Measurements from ENCODE around the gene PNLIPRP3. TPM values are rescaled to one million over a fixed set of nuclear protein-coding genes. Genes with fewer than 3 reads are reported as not detected.

The PNLIPRP3 gene
- total RNA-seq, 1 donor from 2014 or later: not detected

- no peak for DNase-seq (ENCODE audit: low spot score in 2 of 2, unreplicated experiment in 2 of 2)
- no peak for TF ChIP-seq CTCF (IDR thresholded peaks at IDR 0.05; ENCODE audit: unreplicated experiment)
- peaks cover 4% of the 10 kb centered on the region for H3K9me3 Mint-ChIP-seq
- H3K36me3 Mint-ChIP-seq: no peaks in the 10 kb centered on the region
- no peaks in the 10 kb centered on the region for H3K4me1 Mint-ChIP-seq
- no peak overlapping the region for H3K27ac Mint-ChIP-seq
- H3K4me3 Mint-ChIP-seq: no peak overlapping the region
- H3K27me3 Mint-ChIP-seq (ENCODE audit: low read depth): peaks cover 28% of the 10 kb centered on the region
Observed at GRCh38 chr10:116410351-116410750, 17.3 kb upstream of the PNLIPRP3 start.

- Mint-ChIP-seq H3K4me3 (no peak overlapping the region), H3K36me3 (no peaks in the 10 kb centered on the region), H3K27ac (no peak overlapping the region), H3K27me3 (ENCODE audit: low read depth) (peaks cover 4% of the 10 kb centered on the region), H3K4me1 (peaks cover 7% of the 10 kb centered on the region), H3K9me3 (no peaks in the 10 kb centered on the region)
- no peak for TF ChIP-seq CTCF (IDR thresholded peaks at IDR 0.05; ENCODE audit: unreplicated experiment)
- DNase-seq (ENCODE audit: low spot score in 2 of 2, unreplicated experiment in 2 of 2): no peak
Observed at GRCh38 chr10:116417821-116418220, 9.8 kb upstream of the PNLIPRP3 start.

GRCh38 chr10:116418389-116418788 is 9.3 kb upstream of the PNLIPRP3 start:
- H3K27me3 Mint-ChIP-seq (ENCODE audit: low read depth): peaks cover under 1% of the 10 kb centered on the region
- H3K27ac Mint-ChIP-seq: no peak overlapping the region
- no peak overlapping the region for H3K4me3 Mint-ChIP-seq
- H3K9me3 Mint-ChIP-seq: no peaks in the 10 kb centered on the region
- TF ChIP-seq CTCF (IDR thresholded peaks at IDR 0.05; ENCODE audit: unreplicated experiment): no peak
- DNase-seq (ENCODE audit: low spot score in 2 of 2, unreplicated experiment in 2 of 2): no peak
- peaks cover 7% of the 10 kb centered on the region for H3K4me1 Mint-ChIP-seq
- H3K36me3 Mint-ChIP-seq: no peaks in the 10 kb centered on the region

- H3K36me3 Mint-ChIP-seq: no peaks in the 10 kb centered on the region
- no peaks in the 10 kb centered on the region for H3K27me3 Mint-ChIP-seq (ENCODE audit: low read depth)
- DNase-seq (ENCODE audit: low spot score in 2 of 2, unreplicated experiment in 2 of 2): no peak
- H3K4me3 Mint-ChIP-seq: no peak overlapping the region
- H3K4me1 Mint-ChIP-seq: peaks cover 10% of the 10 kb centered on the region
- H3K27ac Mint-ChIP-seq: no peak overlapping the region
- TF ChIP-seq CTCF (IDR thresholded peaks at IDR 0.05; ENCODE audit: unreplicated experiment): no peak
- H3K9me3 Mint-ChIP-seq: no peaks in the 10 kb centered on the region
Observed at GRCh38 chr10:116421815-116422214, 5.8 kb upstream of the PNLIPRP3 start.

- Mint-ChIP-seq H3K4me3 (no peak overlapping the region), H3K9me3 (no peaks in the 10 kb centered on the region), H3K27me3 (ENCODE audit: low read depth) (peaks cover 3% of the 10 kb centered on the region), H3K27ac (no peak overlapping the region), H3K36me3 (no peaks in the 10 kb centered on the region), H3K4me1 (peaks cover 3% of the 10 kb centered on the region)
- DNase-seq (ENCODE audit: low spot score in 2 of 2, unreplicated experiment in 2 of 2): no peak
- TF ChIP-seq CTCF (IDR thresholded peaks at IDR 0.05; ENCODE audit: unreplicated experiment): no peak
Observed at GRCh38 chr10:116429288-116429977, 1.8 kb downstream of the PNLIPRP3 start.

Measured in mesothelial cell of epicardium (in vitro differentiated cells).